ENCODE data around the gene SUSD1. TPM values are rescaled to one million over a fixed set of nuclear protein-coding genes. Genes with fewer than 3 reads are reported as not detected.

The SUSD1 gene
- total RNA-seq, 4 donors from 2014 or later, result 2.6 to 6.2 (median 3.4) TPM

DNA sequence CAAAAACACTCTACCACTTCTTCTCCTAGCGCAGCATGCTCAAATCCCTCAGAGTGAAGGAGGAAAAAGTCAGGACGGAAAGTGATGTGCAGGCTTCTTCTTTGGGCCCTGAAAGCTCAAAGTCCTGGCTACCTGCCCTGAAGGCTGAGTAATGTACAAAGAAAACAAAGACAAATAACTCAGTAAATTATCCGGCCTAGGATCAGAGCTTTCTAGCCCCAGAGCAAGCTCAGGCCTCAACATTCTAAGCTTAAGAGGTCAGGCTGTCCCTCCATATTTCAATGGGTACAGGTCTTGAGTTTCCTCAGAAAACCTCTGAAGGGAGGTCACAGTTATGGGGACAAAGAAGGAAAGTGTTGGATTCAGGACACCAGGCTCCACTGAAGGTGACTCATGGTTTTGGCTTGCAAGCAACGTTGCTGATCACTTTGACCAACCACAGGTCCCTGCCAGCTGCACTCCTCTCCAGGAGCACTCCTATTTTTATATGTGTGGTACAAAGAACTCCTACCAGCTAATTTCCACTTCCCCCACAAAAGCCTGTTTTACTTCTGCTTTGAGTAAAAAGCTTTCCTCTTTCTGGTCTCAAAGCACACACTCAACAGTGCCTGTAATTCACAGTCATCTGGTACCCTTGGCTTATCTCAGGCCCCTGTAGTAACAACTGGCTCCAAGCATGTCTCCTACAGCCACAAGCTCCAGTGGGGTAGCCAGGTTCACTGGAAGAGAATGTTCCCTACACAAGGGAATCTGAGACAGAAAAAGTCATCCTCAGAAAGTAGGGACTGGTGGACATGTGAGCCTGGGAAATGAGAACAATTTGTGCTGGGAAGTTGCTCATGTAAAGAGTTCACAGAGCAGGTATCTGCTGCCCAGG, 162.8 kb downstream of the SUSD1 start:
- DNase-seq (ENCODE audit: low spot score in 2 of 2), result peak; percentile 50 to 85
- TF ChIP-seq CTCF (IDR thresholded peaks at IDR 0.05) (no peak), POLR2A (IDR thresholded peaks at IDR 0.05) (no peak)
- intact Hi-C loops (cut with DNase I; ENCODE audit: low total_unique reads), result no loop called here
- no peak overlapping the region for H3K4me3 ChIP-seq (ENCODE audit: low read depth, poor library complexity, severe bottlenecking)
- 35 to 36% methylated on average over 4 of the region's 4 CpGs for WGBS, 2 donors

DNA sequence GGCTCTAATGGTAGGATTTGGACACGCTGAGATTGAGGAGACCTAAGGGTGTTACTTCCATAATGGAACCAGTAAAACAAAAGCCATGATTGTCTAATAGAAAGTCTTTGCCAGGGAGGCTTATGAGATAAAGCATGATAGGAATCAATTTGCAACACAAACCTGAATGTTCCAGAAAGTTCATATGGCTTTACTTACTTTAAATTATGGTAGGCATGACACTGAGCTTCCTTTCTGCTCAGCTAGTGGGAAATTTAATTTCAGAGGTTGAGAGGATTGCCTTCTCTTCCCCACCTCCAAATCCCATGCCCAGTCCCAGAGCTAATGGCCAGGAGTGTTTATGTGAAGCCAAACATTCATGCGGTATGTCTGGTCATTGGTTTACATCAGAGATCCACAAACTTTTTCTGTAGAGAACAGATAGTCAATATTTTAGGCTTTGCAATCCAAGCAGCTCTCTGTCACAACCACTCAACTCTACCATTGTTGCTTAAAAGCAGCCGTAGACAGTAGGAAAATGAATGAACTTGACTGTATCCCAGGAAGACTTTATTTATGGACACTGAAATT, 164.0 kb downstream of the SUSD1 start:
- no peak overlapping the region for H3K4me3 ChIP-seq (ENCODE audit: low read depth, poor library complexity, severe bottlenecking)
- no peak for TF ChIP-seq CTCF (IDR thresholded peaks at IDR 0.05)
- TF ChIP-seq POLR2A (IDR thresholded peaks at IDR 0.05), result no peak
- intact Hi-C loops (cut with DNase I; ENCODE audit: low total_unique reads), result no loop called here
- 94 to 95% methylated on average over 3 of the region's 3 CpGs for WGBS, 2 donors
- no peak for DNase-seq (ENCODE audit: low spot score in 2 of 2)

- TF ChIP-seq POLR2A (IDR thresholded peaks at IDR 0.05) (no peak), CTCF (IDR thresholded peaks at IDR 0.05) (no peak)
- no peak for DNase-seq (ENCODE audit: low spot score in 2 of 2)
- no peak overlapping the region for H3K4me3 ChIP-seq (ENCODE audit: low read depth, poor library complexity, severe bottlenecking)
- intact Hi-C loops (cut with DNase I; ENCODE audit: low total_unique reads), result no loop called here
These were observed 164.6 kb downstream of the SUSD1 start for GRCh38 chr9:112010537-112010936.

DNA sequence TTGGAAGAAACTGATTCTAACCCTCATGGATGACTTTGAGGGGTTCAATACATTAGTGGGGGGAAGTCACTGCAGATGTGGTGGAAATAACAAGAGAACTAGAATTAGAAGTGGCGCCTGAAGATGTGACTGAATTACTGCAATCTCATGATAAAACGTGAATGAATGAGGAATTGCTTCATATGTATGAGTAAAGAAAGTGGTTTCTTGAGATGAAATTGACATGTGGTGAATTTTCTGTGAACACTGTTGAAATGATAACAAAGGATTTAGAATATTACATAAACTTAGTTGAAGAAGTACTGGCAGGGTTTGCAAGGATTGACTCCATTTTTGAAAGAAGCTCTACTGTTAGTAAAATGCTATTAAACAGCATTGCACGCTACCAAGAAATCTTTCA, 165.4 kb downstream of the SUSD1 start:
- 85 to 91% methylated on average over 3 of the region's 3 CpGs for WGBS, 2 donors
- no peak for DNase-seq (ENCODE audit: low spot score in 2 of 2)
- TF ChIP-seq CTCF (IDR thresholded peaks at IDR 0.05), result no peak
- no peak for TF ChIP-seq POLR2A (IDR thresholded peaks at IDR 0.05)

GRCh38 chr9:112007575-112008240, 167.4 kb downstream of the SUSD1 start:
- intact Hi-C loops (cut with DNase I; ENCODE audit: low total_unique reads), result no loop called here
- TF ChIP-seq CTCF (IDR thresholded peaks at IDR 0.05) (no peak), POLR2A (IDR thresholded peaks at IDR 0.05) (no peak)
- no peak for DNase-seq (ENCODE audit: low spot score in 2 of 2)
- WGBS, 2 donors, result 77 to 81% methylated on average over 6 of the region's 6 CpGs
- H3K4me3 ChIP-seq (ENCODE audit: low read depth, poor library complexity, severe bottlenecking), result no peak overlapping the region

More for the DNA sequence above, 165.4 kb downstream of the SUSD1 start:
- no peak overlapping the region for H3K4me3 ChIP-seq (ENCODE audit: low read depth, poor library complexity, severe bottlenecking)
- intact Hi-C loops (cut with DNase I; ENCODE audit: low total_unique reads), result no loop called here

Data from lower leg skin (tissue), 4 donors.